HG02623 (cell line): ENCODE measurements around the gene ETFA.
"Not testable (repeated sequence)": the region's sequence is repeated elsewhere in the genome, so short reads cannot be mapped to it uniquely, and the experiment has no call there.

Experiments
- ATAC-seq: cut with Tn5 transposase; IDR thresholded peaks from one replicate; pipeline ENCODE4 v1.9.1; 2021; ENCODE audit warnings: moderate library complexity; ENCODE audit not compliant: unreplicated experiment

Gene ETFA

DNA sequence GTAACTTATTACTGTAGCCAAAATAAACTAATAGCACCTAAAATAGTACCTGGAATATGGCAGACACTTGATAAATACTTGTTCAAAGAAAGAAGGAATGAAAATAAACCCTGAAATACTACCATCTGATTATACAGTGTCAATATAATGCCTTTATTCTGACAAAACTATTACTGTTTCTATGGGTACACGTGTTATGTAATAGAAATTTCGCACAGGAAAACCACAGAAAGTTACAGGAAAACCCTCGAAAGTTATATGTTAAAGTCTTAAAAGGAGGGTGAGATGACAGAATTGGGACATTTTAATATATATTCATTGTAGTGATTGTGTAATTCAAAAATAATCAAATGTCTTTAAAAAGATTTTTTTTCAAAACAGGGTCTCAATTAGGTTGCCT is 28.8 kb downstream of the ETFA start:
- ATAC-seq: no peak

DNA sequence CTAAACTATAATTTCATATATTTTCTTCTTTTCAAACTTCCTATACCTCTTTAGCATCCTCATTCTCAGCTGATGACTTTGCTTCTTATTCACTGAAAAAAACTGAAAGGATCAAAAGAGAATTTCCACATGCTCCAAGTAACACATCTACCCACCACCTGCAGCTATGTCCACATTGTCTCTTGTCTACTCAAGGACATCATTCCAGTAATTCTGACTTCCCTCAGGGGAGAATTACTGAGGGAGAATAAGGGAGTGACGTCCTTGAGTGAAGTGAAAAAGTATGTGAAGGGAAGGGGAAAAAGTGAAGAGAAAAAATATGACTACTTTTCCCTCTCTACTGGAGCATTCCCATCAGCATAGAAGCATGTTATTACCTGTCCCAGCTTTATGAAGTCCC is 32.6 kb downstream of the ETFA start:
- ATAC-seq: no peak

GRCh38 chr15:76274821-76275220 is 36.4 kb downstream of the ETFA start:
- ATAC-seq: no peak

GRCh38 chr15:76274226-76274625 is 37.0 kb downstream of the ETFA start:
- no peak for ATAC-seq

- no peak for ATAC-seq
Observed at GRCh38 chr15:76270876-76271275, 40.4 kb downstream of the ETFA start.

DNA sequence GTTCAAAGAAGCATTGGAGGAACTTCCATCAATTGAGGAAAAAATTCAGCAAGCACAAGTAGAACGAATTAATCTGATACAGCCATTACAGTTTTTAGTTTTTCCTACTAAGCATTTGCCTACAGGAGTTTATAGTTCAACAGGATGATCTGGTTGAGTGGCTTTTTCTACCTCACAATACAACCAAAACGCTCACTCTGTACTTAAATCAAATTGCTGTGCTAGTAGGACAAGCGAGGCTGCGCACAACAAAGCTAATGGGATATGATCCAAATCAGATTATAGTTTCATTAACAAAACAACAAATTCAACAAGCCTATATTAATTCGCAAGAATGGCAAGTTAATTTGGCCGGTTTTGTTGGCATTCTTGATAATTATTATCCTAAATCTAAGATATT is 44.2 kb downstream of the ETFA start:
- ATAC-seq: no peak

- ATAC-seq: not testable (repeated sequence)
Observed at GRCh38 chr15:76265769-76266168, 45.5 kb downstream of the ETFA start.

GRCh38 chr15:76260246-76260938 is 50.9 kb downstream of the ETFA start:
- no peak for ATAC-seq

DNA sequence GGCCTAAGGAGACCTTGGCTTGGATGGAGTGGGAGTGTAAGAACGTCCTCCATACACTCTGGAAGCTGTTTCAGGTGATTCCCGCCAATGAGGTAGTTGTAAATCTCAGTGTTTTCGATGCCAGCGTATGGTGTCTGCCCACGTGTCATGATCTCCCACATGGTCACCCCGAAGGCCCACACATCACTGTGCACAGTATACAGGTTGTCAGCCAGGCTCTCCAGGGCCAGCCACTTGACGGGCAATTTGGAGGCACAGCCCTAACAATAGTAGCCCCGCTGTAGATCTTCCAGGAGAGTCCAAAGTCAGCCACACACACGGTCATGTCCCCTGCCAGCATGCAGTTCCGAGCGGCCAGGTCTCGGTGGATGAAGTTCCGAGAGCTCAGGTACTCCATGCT is 51.9 kb downstream of the ETFA start:
- ATAC-seq: no peak

- ATAC-seq: no peak
Observed at GRCh38 chr15:76258460-76258859, 52.8 kb downstream of the ETFA start.

DNA sequence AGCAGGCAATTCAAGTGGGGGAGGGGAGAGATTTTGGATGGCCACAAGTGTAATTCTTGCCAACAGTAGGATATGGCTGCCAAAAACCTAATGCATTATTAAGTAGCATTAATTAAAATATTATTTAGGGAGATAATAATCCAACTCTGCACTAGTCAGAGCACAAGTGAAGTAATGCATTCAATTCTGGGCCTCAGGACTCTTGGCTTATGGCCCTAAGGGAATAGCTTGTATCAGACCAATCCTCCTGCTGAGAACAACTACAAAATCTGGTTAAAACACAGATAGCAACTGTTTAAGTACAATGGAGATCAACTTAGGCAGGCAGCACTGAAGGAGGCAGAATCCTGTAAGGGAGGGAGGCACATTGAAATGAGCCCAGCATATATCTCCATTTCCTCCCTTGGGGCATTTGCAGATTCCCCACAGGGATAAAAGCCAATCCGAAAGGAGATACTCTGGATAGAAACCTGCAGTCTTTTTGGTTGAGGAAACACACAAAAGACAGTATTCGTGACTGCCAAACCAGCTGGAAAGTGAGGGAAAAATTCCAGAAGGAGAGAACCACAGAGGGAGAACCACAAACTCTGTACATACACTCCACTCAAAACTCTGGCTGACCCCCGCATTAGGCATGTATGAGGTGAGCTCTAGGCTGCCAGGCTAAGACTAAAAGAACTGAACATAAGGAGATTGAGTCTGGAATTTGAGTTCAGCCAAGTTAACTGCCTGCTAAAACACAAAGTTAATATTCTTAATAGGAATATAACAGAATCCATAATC is 57.4 kb downstream of the ETFA start:
- ATAC-seq: no peak

DNA sequence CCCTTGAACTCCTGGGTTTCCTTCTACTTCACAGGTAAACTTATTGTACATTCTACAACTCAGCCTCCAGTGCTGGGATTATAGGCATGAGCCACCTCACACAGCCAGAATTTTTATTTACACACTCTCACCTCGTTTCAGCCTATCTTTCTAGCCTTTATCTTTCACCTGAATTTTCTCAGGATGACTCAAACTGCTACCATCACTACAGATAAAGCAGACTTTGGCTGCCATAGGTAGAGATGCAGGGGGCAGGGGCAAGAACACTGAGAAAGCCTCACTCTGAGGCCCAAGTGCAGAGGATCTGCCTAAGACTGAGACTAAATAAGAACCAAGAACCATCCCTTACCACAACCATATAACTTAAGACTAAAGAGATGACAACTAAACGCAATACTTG is 59.0 kb downstream of the ETFA start:
- no peak for ATAC-seq

DNA sequence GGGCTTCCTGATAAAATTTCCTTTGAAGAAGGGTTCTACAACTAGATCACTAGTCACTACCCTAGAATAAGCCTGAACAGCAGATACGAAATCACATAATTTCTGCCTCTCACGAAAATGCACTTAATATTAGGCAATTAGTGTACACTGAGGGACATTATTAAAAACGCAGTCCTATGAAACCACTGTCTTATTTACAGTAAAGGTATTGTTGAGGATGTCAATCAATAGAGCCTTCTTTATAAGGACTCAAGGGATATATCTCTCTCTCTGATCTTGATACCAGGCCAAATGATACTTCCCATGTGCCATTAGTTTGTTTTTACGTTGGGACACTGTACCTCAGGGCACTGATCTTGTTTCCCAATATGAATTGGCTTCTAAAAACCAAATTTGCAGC is 59.6 kb downstream of the ETFA start:
- ATAC-seq: no peak

- no peak for ATAC-seq
Observed at GRCh38 chr15:76245072-76245610, 66.1 kb downstream of the ETFA start.

DNA sequence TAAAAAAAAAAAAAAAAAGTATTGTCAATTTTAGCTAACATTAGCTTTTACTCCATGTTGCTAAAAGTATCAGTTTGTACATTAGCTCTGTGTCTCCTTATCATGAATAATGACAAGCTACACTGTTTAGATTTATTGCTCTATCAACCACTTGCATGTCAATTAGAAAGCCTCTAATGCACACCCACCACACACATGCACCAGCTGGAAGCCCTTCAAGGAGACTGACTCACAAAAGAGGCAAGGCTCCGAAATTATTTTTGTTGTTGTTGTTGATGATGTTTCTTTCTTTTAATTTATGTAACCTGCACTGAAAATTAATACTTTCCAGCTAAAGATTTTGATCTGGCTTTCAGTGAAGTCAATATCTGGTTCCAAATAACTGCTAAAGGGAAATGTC is 71.5 kb downstream of the ETFA start:
- no peak for ATAC-seq

GRCh38 chr15:76236350-76236749 is 74.9 kb downstream of the ETFA start:
- no peak for ATAC-seq

DNA sequence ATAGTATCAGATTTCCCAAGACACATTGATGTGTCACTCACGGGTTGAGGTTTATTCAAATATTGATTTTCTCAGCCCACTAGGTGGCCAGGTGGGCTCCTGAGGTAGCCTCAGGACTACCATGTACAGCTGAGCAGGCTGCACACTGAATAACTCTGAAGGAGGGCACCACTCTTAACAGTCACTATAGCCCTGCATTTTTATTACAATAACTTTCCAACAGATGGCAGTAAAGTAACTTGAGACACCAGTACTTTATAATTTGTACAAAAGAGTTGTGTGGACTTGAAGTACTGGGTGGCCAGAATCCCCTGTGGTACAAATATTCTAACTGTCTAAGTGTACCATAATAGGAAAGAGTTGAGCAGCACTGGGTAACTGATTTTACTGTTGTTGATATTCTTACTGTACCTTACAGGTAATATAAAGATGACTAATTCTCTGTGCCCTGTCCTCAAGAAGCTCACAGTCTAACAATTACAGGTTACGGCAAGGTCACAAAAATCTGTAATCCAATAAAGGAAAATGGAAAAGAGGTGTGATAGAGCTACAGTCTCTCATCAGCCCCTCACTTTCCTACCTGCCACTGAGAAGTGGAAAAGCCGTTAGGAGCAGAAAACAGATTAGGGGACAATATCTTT is 76.0 kb downstream of the ETFA start:
- ATAC-seq: no peak

DNA sequence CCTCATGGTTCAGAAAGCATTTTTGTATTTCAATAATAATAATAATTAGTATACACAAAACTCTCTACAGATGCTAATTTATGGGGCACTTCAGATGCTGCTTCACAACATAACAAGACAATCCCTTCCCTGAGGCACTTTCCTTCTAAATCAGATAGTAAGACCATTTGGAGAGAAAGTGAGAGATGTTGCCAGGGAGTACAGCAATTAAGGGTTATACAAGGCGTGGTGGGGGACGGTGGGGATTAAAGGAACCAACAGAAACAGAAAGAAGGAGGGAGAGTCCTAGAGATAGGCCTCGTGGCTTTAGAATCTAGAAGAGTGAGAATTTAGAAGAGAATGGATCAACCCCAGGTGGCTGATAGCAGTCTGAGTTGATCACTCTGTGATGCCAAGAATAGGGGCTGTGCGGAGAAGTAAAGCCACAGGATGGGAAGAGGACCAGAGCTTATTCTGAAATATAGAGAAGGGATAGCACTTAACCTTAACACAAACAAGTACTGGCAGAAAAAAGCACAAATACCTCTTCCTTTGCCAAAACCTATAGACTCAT is 76.9 kb downstream of the ETFA start:
- ATAC-seq: no peak

DNA sequence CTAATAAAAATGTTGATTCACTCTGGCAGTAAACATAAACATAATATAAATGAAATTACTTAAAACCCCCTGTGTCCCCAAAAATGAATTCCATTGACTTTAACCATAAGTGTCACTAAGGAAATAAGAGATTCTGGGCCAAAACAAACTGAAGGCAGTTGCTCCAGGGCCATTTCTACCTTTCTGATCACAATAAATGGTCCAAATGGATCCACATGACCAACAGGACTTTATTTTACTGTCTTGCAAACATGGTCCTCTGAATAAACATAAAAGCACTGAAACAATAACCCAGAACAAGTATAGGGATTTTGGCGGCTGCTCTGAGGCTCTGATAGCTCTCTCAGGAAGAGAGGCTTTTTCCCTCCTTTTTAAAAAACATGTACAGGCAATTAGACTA is 77.3 kb downstream of the ETFA start:
- ATAC-seq: no peak

DNA sequence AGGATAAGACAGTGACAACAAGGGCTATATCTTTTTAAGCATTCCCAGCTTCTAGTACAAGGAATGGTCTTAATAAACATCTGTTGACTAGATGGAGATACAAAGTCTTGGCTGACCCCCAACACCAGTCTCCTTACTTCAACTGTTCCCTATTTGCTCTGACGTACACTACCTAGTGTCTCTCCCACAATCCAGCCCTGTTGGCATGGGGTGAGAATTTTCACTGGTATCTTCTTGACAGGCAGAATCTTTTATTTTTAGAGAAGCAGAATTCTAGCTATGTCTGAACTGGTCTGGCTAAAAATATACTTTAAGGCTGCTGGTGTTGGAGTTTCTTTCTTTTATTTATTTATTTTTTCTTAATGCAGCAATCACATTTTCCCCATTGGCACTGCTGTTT is 82.0 kb downstream of the ETFA start:
- ATAC-seq: no peak

GRCh38 chr15:76223521-76223920 is 87.7 kb downstream of the ETFA start:
- no peak for ATAC-seq

- no peak for ATAC-seq
Observed at GRCh38 chr15:76222159-76222558, 89.1 kb downstream of the ETFA start.
